Measurements from ENCODE around the gene SFSWAP. TPM values are rescaled to one million over a fixed set of nuclear protein-coding genes. Genes with fewer than 3 reads are reported as not detected.
"Not testable (repeated sequence)": the region's sequence is repeated elsewhere in the genome, so short reads cannot be mapped to it uniquely, and the experiment has no call there.

Gene SFSWAP
- polyA plus RNA-seq, 4 donors = 19.7 to 34.7 (median 33.4) TPM

- H3K27me3 ChIP-seq (ENCODE audit: control insufficient read depth in 3 of 3, insufficient read depth in 3 of 3, low read length in 3 of 3) = no peaks in the 10 kb centered on the region
- DNase-seq = no peak
- FAIRE-seq = no peak
- H3K36me3 ChIP-seq (ENCODE audit: control insufficient read depth in 3 of 3, insufficient read depth in 2 of 3, low read depth in 1 of 3, low read length in 3 of 3) = no peaks in the 10 kb centered on the region
- no peak overlapping the region for H3K27ac ChIP-seq (ENCODE audit: low read depth in 1 of 3, low read length in 2 of 3)
- H3K4me3 ChIP-seq (ENCODE audit: low read depth in 1 of 3, low read length in 3 of 3) = no peak overlapping the region
- no peaks in the 10 kb centered on the region for H3K4me1 ChIP-seq (ENCODE audit: control insufficient read depth in 3 of 3, insufficient read depth in 2 of 3, low read depth in 1 of 3, low read length in 2 of 3)
- H3K9me3 ChIP-seq (ENCODE audit: control insufficient read depth in 2 of 2, insufficient read depth in 1 of 2, low read depth in 1 of 2, low read length in 1 of 2) = peaks cover 0 to 24% of the 10 kb centered on the region in 2 donors
Measured at GRCh38 chr12:131703161-131703560, 7.7 kb upstream of the SFSWAP start.

GRCh38 chr12:131704509-131704908 lies 6.4 kb upstream of the SFSWAP start:
- Histone ChIP-seq H3K9me3 (ENCODE audit: control insufficient read depth in 2 of 2, insufficient read depth in 1 of 2, low read depth in 1 of 2, low read length in 1 of 2) (peaks cover 0 to 31% of the 10 kb centered on the region in 2 donors), H3K4me3 (ENCODE audit: low read depth in 1 of 3, low read length in 3 of 3) (no peak overlapping the region), H3K4me1 (ENCODE audit: control insufficient read depth in 3 of 3, insufficient read depth in 2 of 3, low read depth in 1 of 3, low read length in 2 of 3) (no peaks in the 10 kb centered on the region), H3K27ac (ENCODE audit: low read depth in 1 of 3, low read length in 2 of 3) (no peak overlapping the region), H3K36me3 (ENCODE audit: control insufficient read depth in 3 of 3, insufficient read depth in 2 of 3, low read depth in 1 of 3, low read length in 3 of 3) (no peaks in the 10 kb centered on the region), H3K27me3 (ENCODE audit: control insufficient read depth in 3 of 3, insufficient read depth in 3 of 3, low read length in 3 of 3) (no peaks in the 10 kb centered on the region)
- WGBS, 3 donors = 98% methylated on average over 2 of the region's 2 CpGs
- FAIRE-seq = no peak
- DNase-seq = no peak

GRCh38 chr12:131706709-131707108 lies 4.2 kb upstream of the SFSWAP start:
- not testable (repeated sequence) for DNase-seq; H3K4me1 ChIP-seq (ENCODE audit: control insufficient read depth in 3 of 3, insufficient read depth in 2 of 3, low read depth in 1 of 3, low read length in 2 of 3); H3K27ac ChIP-seq (ENCODE audit: low read depth in 1 of 3, low read length in 2 of 3); H3K4me3 ChIP-seq (ENCODE audit: low read depth in 1 of 3, low read length in 3 of 3); H3K27me3 ChIP-seq (ENCODE audit: control insufficient read depth in 3 of 3, insufficient read depth in 3 of 3, low read length in 3 of 3); FAIRE-seq; H3K36me3 ChIP-seq (ENCODE audit: control insufficient read depth in 3 of 3, insufficient read depth in 2 of 3, low read depth in 1 of 3, low read length in 3 of 3)
- H3K9me3 ChIP-seq (ENCODE audit: control insufficient read depth in 2 of 2, insufficient read depth in 1 of 2, low read depth in 1 of 2, low read length in 1 of 2) = peaks cover 0 to 35% of the 10 kb centered on the region in 2 donors
- 79 to 85% (median 83%) methylated on average over 4 of the region's 4 CpGs for WGBS, 3 donors

GRCh38 chr12:131709226-131709625 lies 1.7 kb upstream of the SFSWAP start:
- H3K4me3 ChIP-seq (ENCODE audit: low read depth in 1 of 3, low read length in 3 of 3) = no peak overlapping the region
- no peak for DNase-seq
- H3K36me3 ChIP-seq (ENCODE audit: control insufficient read depth in 3 of 3, insufficient read depth in 2 of 3, low read depth in 1 of 3, low read length in 3 of 3) = peaks cover 0 to 3% (median under 1%) of the 10 kb centered on the region in 3 donors
- H3K27me3 ChIP-seq (ENCODE audit: control insufficient read depth in 3 of 3, insufficient read depth in 3 of 3, low read length in 3 of 3) = no peaks in the 10 kb centered on the region
- H3K27ac ChIP-seq (ENCODE audit: low read depth in 1 of 3, low read length in 2 of 3) = no peak overlapping the region
- peaks cover 0 to 18% of the 10 kb centered on the region in 2 donors for H3K9me3 ChIP-seq (ENCODE audit: control insufficient read depth in 2 of 2, insufficient read depth in 1 of 2, low read depth in 1 of 2, low read length in 1 of 2)
- H3K4me1 ChIP-seq (ENCODE audit: control insufficient read depth in 3 of 3, insufficient read depth in 2 of 3, low read depth in 1 of 3, low read length in 2 of 3) = peaks cover 8 to 12% (median 9%) of the 10 kb centered on the region in 3 donors
- no peak for FAIRE-seq
- 95 to 96% (median 96%) methylated on average over 3 of the region's 3 CpGs for whole genome bisulfite sequencing, 3 donors

- 1 to 2% (median 1%) methylated on average over 37 of the region's 37 CpGs for WGBS, 3 donors
- Histone ChIP-seq H3K4me1 (ENCODE audit: control insufficient read depth in 3 of 3, insufficient read depth in 2 of 3, low read depth in 1 of 3, low read length in 2 of 3) (peaks cover 8 to 12% (median 9%) of the 10 kb centered on the region in 3 donors), H3K36me3 (ENCODE audit: control insufficient read depth in 3 of 3, insufficient read depth in 2 of 3, low read depth in 1 of 3, low read length in 3 of 3) (peaks cover 13 to 16% (median 13%) of the 10 kb centered on the region in 3 donors), H3K4me3 (ENCODE audit: low read depth in 1 of 3, low read length in 3 of 3) (peak overlapping the region; percentile 91 to 98 (median 95)), H3K27me3 (ENCODE audit: control insufficient read depth in 3 of 3, insufficient read depth in 3 of 3, low read length in 3 of 3) (no peaks in the 10 kb centered on the region), H3K9me3 (ENCODE audit: control insufficient read depth in 2 of 2, insufficient read depth in 1 of 2, low read depth in 1 of 2, low read length in 1 of 2) (peaks cover 0 to 11% of the 10 kb centered on the region in 2 donors), H3K27ac (ENCODE audit: low read depth in 1 of 3, low read length in 2 of 3) (no peak overlapping the region)
- FAIRE-seq (no peak), DNase-seq (peak in 1 of 2 donors; percentile 16)
Measured at GRCh38 chr12:131711551-131712205, 788 bp downstream of the SFSWAP start.

- H3K36me3 ChIP-seq (ENCODE audit: control insufficient read depth in 3 of 3, insufficient read depth in 2 of 3, low read depth in 1 of 3, low read length in 3 of 3) = peaks cover 15 to 18% (median 16%) of the 10 kb centered on the region in 3 donors
- no peaks in the 10 kb centered on the region for H3K27me3 ChIP-seq (ENCODE audit: control insufficient read depth in 3 of 3, insufficient read depth in 3 of 3, low read length in 3 of 3)
- H3K4me3 ChIP-seq (ENCODE audit: low read depth in 1 of 3, low read length in 3 of 3) = no peak overlapping the region
- peaks cover 0 to 11% of the 10 kb centered on the region in 2 donors for H3K9me3 ChIP-seq (ENCODE audit: control insufficient read depth in 2 of 2, insufficient read depth in 1 of 2, low read depth in 1 of 2, low read length in 1 of 2)
- DNase-seq = no peak
- H3K4me1 ChIP-seq (ENCODE audit: control insufficient read depth in 3 of 3, insufficient read depth in 2 of 3, low read depth in 1 of 3, low read length in 2 of 3) = peaks cover 8 to 12% (median 9%) of the 10 kb centered on the region in 3 donors
- FAIRE-seq = no peak
- 91 to 94% (median 94%) methylated on average over 8 of the region's 8 CpGs for WGBS, 3 donors
- no peak overlapping the region for H3K27ac ChIP-seq (ENCODE audit: low read depth in 1 of 3, low read length in 2 of 3)
Measured at GRCh38 chr12:131713349-131713748, 2.5 kb downstream of the SFSWAP start.

GRCh38 chr12:131714759-131715158 lies 3.9 kb downstream of the SFSWAP start:
- Histone ChIP-seq H3K9me3 (ENCODE audit: control insufficient read depth in 2 of 2, insufficient read depth in 1 of 2, low read depth in 1 of 2, low read length in 1 of 2) (peaks cover 0 to 2% of the 10 kb centered on the region in 2 donors), H3K27me3 (ENCODE audit: control insufficient read depth in 3 of 3, insufficient read depth in 3 of 3, low read length in 3 of 3) (no peaks in the 10 kb centered on the region), H3K36me3 (ENCODE audit: control insufficient read depth in 3 of 3, insufficient read depth in 2 of 3, low read depth in 1 of 3, low read length in 3 of 3) (peaks cover 22 to 29% (median 28%) of the 10 kb centered on the region in 3 donors), H3K4me3 (ENCODE audit: low read depth in 1 of 3, low read length in 3 of 3) (no peak overlapping the region), H3K27ac (ENCODE audit: low read depth in 1 of 3, low read length in 2 of 3) (no peak overlapping the region), H3K4me1 (ENCODE audit: control insufficient read depth in 3 of 3, insufficient read depth in 2 of 3, low read depth in 1 of 3, low read length in 2 of 3) (peaks cover 8 to 12% (median 9%) of the 10 kb centered on the region in 3 donors)
- DNase-seq (no peak), FAIRE-seq (no peak)
- WGBS, 3 donors = 94 to 95% (median 95%) methylated on average over 14 of the region's 14 CpGs

- FAIRE-seq = no peak
- Histone ChIP-seq H3K36me3 (ENCODE audit: control insufficient read depth in 3 of 3, insufficient read depth in 2 of 3, low read depth in 1 of 3, low read length in 3 of 3) (peaks cover 23 to 37% (median 32%) of the 10 kb centered on the region in 3 donors), H3K4me3 (ENCODE audit: low read depth in 1 of 3, low read length in 3 of 3) (no peak overlapping the region), H3K9me3 (ENCODE audit: control insufficient read depth in 2 of 2, insufficient read depth in 1 of 2, low read depth in 1 of 2, low read length in 1 of 2) (no peaks in the 10 kb centered on the region), H3K4me1 (ENCODE audit: control insufficient read depth in 3 of 3, insufficient read depth in 2 of 3, low read depth in 1 of 3, low read length in 2 of 3) (peaks cover 7 to 9% (median 8%) of the 10 kb centered on the region in 3 donors), H3K27ac (ENCODE audit: low read depth in 1 of 3, low read length in 2 of 3) (no peak overlapping the region), H3K27me3 (ENCODE audit: control insufficient read depth in 3 of 3, insufficient read depth in 3 of 3, low read length in 3 of 3) (no peaks in the 10 kb centered on the region)
- 80 to 87% (median 84%) methylated on average over 3 of the region's 3 CpGs for WGBS, 3 donors
- no peak for DNase-seq
Measured at GRCh38 chr12:131716282-131716681, 5.4 kb downstream of the SFSWAP start.

GRCh38 chr12:131720241-131720640 lies 9.4 kb downstream of the SFSWAP start:
- FAIRE-seq = no peak
- 90 to 92% (median 91%) methylated on average over 8 of the region's 8 CpGs for WGBS, 3 donors

More at GRCh38 chr12:131720241-131720640, 9.4 kb downstream of the SFSWAP start:
- H3K27ac ChIP-seq (ENCODE audit: low read depth in 1 of 3, low read length in 2 of 3) = no peak overlapping the region
- H3K9me3 ChIP-seq (ENCODE audit: control insufficient read depth in 2 of 2, insufficient read depth in 1 of 2, low read depth in 1 of 2, low read length in 1 of 2) = no peaks in the 10 kb centered on the region
- DNase-seq = no peak
- H3K4me3 ChIP-seq (ENCODE audit: low read depth in 1 of 3, low read length in 3 of 3) = no peak overlapping the region
- H3K4me1 ChIP-seq (ENCODE audit: control insufficient read depth in 3 of 3, insufficient read depth in 2 of 3, low read depth in 1 of 3, low read length in 2 of 3) = no peaks in the 10 kb centered on the region
- H3K36me3 ChIP-seq (ENCODE audit: control insufficient read depth in 3 of 3, insufficient read depth in 2 of 3, low read depth in 1 of 3, low read length in 3 of 3) = peaks cover 20 to 50% (median 28%) of the 10 kb centered on the region in 3 donors
- H3K27me3 ChIP-seq (ENCODE audit: control insufficient read depth in 3 of 3, insufficient read depth in 3 of 3, low read length in 3 of 3) = no peaks in the 10 kb centered on the region
